ENCODE data around the gene API5.

API5 gene

GRCh38 chr11:43381802-43382201 lies 70.0 kb downstream of the API5 start:
- no peaks in the 10 kb centered on the region for H3K4me1 ChIP-seq (ENCODE audit: insufficient read depth, low read length, poor library complexity, severe bottlenecking)
- no peaks in the 10 kb centered on the region for H3K27me3 ChIP-seq (ENCODE audit: insufficient read depth, low read length, poor library complexity, severe bottlenecking)
- H3K9me2 ChIP-seq (replicated peaks; ENCODE audit: low read depth, low read length) = no peaks in the 10 kb centered on the region
- peaks cover 18% of the 10 kb centered on the region for H4K20me1 ChIP-seq (ENCODE audit: insufficient read depth, low read length, poor library complexity, severe bottlenecking)
- H3K79me2 ChIP-seq (ENCODE audit: insufficient read depth, low read length) = peaks cover 25% of the 10 kb centered on the region
- H3K9ac ChIP-seq (ENCODE audit: low read depth, low read length, poor library complexity, severe bottlenecking) = no peak overlapping the region
- no peak for TF ChIP-seq CTCF (conservative IDR thresholded peaks at IDR 0.05; ENCODE audit: low read length)
- H3K36me3 ChIP-seq (ENCODE audit: insufficient read depth, low read length) = peaks cover 29% of the 10 kb centered on the region; the same call in 1 of the 2 replicates
- no peak overlapping the region for H3K4me3 ChIP-seq (ENCODE audit: low read length, poor library complexity, severe bottlenecking)
- no peak overlapping the region for H2AFZ ChIP-seq (ENCODE audit: low read length)
- no peaks in the 10 kb centered on the region for H3K9me3 ChIP-seq (ENCODE audit: insufficient read depth, low read depth, low read length)
- no peak overlapping the region for H3K4me2 ChIP-seq (ENCODE audit: low read depth, low read length, poor library complexity, severe bottlenecking)
- H3F3A ChIP-seq (ENCODE audit: low read depth) = no peaks in the 10 kb centered on the region

GRCh38 chr11:43382614-43383013 lies 70.8 kb downstream of the API5 start:
- no peak overlapping the region for H3K4me3 ChIP-seq (ENCODE audit: low read length, poor library complexity, severe bottlenecking)
- H3K4me1 ChIP-seq (ENCODE audit: insufficient read depth, low read length, poor library complexity, severe bottlenecking) = no peaks in the 10 kb centered on the region
- no peak overlapping the region for H2AFZ ChIP-seq (ENCODE audit: low read length)
- no peak overlapping the region for H3K4me2 ChIP-seq (ENCODE audit: low read depth, low read length, poor library complexity, severe bottlenecking)
- H3K9me3 ChIP-seq (ENCODE audit: insufficient read depth, low read depth, low read length) = no peaks in the 10 kb centered on the region
- no peaks in the 10 kb centered on the region for H3F3A ChIP-seq (ENCODE audit: low read depth)
- peaks cover 29% of the 10 kb centered on the region for H3K79me2 ChIP-seq (ENCODE audit: insufficient read depth, low read length)
- TF ChIP-seq CTCF (conservative IDR thresholded peaks at IDR 0.05; ENCODE audit: low read length) (no peak), EZH2phosphoT487 (IDR thresholded peaks at IDR 0.05; ENCODE audit: borderline replicate concordance) (no peak)
- no peaks in the 10 kb centered on the region for H3K27me3 ChIP-seq (ENCODE audit: insufficient read depth, low read length, poor library complexity, severe bottlenecking)
- H3K9ac ChIP-seq (ENCODE audit: low read depth, low read length, poor library complexity, severe bottlenecking) = no peak overlapping the region
- peaks cover 32% of the 10 kb centered on the region; the same call in 1 of the 2 replicates for H3K36me3 ChIP-seq (ENCODE audit: insufficient read depth, low read length)
- H3K9me2 ChIP-seq (replicated peaks; ENCODE audit: low read depth, low read length) = no peaks in the 10 kb centered on the region
- peaks cover 12% of the 10 kb centered on the region for H4K20me1 ChIP-seq (ENCODE audit: insufficient read depth, low read length, poor library complexity, severe bottlenecking)

- peaks cover 6% of the 10 kb centered on the region for H4K20me1 ChIP-seq (ENCODE audit: insufficient read depth, low read length, poor library complexity, severe bottlenecking)
- H3K4me2 ChIP-seq (ENCODE audit: low read depth, low read length, poor library complexity, severe bottlenecking) = no peak overlapping the region
- H3K4me1 ChIP-seq (ENCODE audit: insufficient read depth, low read length, poor library complexity, severe bottlenecking) = no peaks in the 10 kb centered on the region
- H2AFZ ChIP-seq (ENCODE audit: low read length) = no peak overlapping the region
- H3K36me3 ChIP-seq (ENCODE audit: insufficient read depth, low read length) = peaks cover 34% of the 10 kb centered on the region; the same call in 1 of the 2 replicates
- H3K4me3 ChIP-seq (ENCODE audit: low read length, poor library complexity, severe bottlenecking) = no peak overlapping the region
- TF ChIP-seq CTCF (conservative IDR thresholded peaks at IDR 0.05; ENCODE audit: low read length) (no peak), EZH2phosphoT487 (IDR thresholded peaks at IDR 0.05; ENCODE audit: borderline replicate concordance) (no peak)
- no peak overlapping the region for H3K9ac ChIP-seq (ENCODE audit: low read depth, low read length, poor library complexity, severe bottlenecking)
- peaks cover 13% of the 10 kb centered on the region for H3K79me2 ChIP-seq (ENCODE audit: insufficient read depth, low read length)
- H3K9me3 ChIP-seq (ENCODE audit: insufficient read depth, low read depth, low read length) = no peaks in the 10 kb centered on the region
- no peaks in the 10 kb centered on the region for H3F3A ChIP-seq (ENCODE audit: low read depth)
- no peaks in the 10 kb centered on the region for H3K27me3 ChIP-seq (ENCODE audit: insufficient read depth, low read length, poor library complexity, severe bottlenecking)
- H3K9me2 ChIP-seq (replicated peaks; ENCODE audit: low read depth, low read length) = no peaks in the 10 kb centered on the region
Measured at GRCh38 chr11:43384393-43384792, 72.6 kb downstream of the API5 start.
